ENCODE data around the gene KRTAP3-1. TPM values are rescaled to one million over a fixed set of nuclear protein-coding genes. Genes with fewer than 3 reads are reported as not detected.

KRTAP3-1 gene
- total and polyA plus RNA-seq, 2 donors (not counting 3 experiments of a cell fraction or from before 2014, with no cell fraction given), result not detected

DNA sequence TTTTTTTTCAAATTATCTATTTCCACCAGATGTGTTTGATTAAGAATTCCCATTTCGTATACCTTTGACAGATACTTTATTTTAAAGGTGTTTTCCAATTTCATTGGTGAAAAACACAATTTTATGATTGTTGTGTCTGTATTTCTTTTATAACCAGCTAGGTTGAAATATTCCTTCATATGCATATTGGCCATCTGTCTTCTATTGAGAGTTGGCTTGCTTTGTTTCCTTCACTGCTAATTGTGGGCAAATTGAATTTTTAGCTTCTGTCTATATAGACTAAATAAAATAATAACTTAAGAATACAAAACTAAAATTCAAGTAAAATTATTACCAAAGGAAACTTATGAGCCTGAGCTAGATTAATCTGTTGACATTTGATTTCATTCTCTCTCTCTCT lies 13.8 kb downstream of the KRTAP3-1 start:
- Histone ChIP-seq H3K27ac (ENCODE audit: insufficient read depth, low read depth, low read length) (no peak overlapping the region), H4K20me1 (replicated peaks; ENCODE audit: control insufficient read depth, extremely low read depth, insufficient read depth, low read length) (no peaks in the 10 kb centered on the region), H3K4me3 (replicated peaks in 1 of 3; ENCODE audit: insufficient read depth in 1 of 3, low read depth in 1 of 3, low read length in 3 of 3) (no peak overlapping the region), H2AFZ (ENCODE audit: low read depth, low read length) (no peak overlapping the region), H3K4me2 (ENCODE audit: insufficient read depth, low read length) (no peak overlapping the region), H3K9me3 (replicated peaks; ENCODE audit: control insufficient read depth, insufficient read depth, low read length) (no peaks in the 10 kb centered on the region), H3K36me3 (ENCODE audit: control insufficient read depth in 2 of 2, extremely low read depth in 1 of 2, insufficient read depth in 2 of 2, low read length in 2 of 2) (no peaks in the 10 kb centered on the region), H3K9me1 (replicated peaks; ENCODE audit: control insufficient read depth, extremely low read depth, insufficient read depth, low read length) (no peaks in the 10 kb centered on the region), H3K4me1 (ENCODE audit: control insufficient read depth, extremely low read depth, insufficient read depth, low read length) (no peaks in the 10 kb centered on the region), H3K9ac (replicated peaks; ENCODE audit: extremely low read depth, insufficient read depth, low read length) (no peak overlapping the region), H3K79me2 (ENCODE audit: control insufficient read depth, insufficient read depth, low read length) (no peaks in the 10 kb centered on the region), H3K27me3 (ENCODE audit: control insufficient read depth in 2 of 2, insufficient read depth in 2 of 2, low read length in 2 of 2) (peaks cover 2 to 3% of the 10 kb centered on the region in 2 experiments)
- TF ChIP-seq MYC (IDR thresholded peaks at IDR 0.05; ENCODE audit: low read depth, low read length) (no peak), POLR2AphosphoS5 (IDR thresholded peaks at IDR 0.05; ENCODE audit: insufficient read depth, low read depth, low read length) (no peak)
- intact Hi-C loops (cut with micrococcal nuclease) (no loop called here), dilution Hi-C loops (cut with MboI; ENCODE audit: extremely low pct_ligation_motif_present, low sequenced_read_pairs) (no loop called here)
- FAIRE-seq (no peak), DNase-seq (ENCODE audit: low read depth, low spot score) (no peak)
- ChIA-PET POLR2A (no interaction called here), CTCF (no interaction called here)
- BruUV-seq (replicated peaks), result no TSS peak

DNA sequence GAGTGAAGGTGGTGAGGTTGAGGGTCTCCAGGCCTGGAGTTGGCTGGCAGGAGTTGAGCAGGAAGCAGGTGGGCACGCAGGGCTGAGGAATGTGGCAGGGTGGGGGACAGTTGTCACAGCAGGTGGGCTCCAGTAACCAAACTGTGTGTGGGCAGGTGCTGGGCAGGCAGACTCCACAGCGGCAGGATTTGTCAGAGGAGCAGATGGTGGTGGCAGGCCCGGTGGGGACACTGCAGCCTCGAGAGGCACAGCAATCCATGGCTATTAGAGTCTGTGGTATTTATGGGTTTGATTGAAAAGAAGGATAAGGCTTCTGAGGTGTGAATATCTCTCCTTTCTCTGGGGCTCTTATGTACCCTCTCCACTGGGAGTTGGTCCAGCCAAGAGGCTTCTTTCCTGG lies 15.1 kb downstream of the KRTAP3-1 start, which contains the start of gene KRTAP3-3:
Gene KRTAP3-3 (minus strand): TSS at position 326 of the 400 bp plus-strand sequence. CDS start 67 bp downstream, at position 259.
- no TSS peak for BruUV-seq (replicated peaks)

More for the DNA sequence above, 15.1 kb downstream of the KRTAP3-1 start, which contains the start of gene KRTAP3-3:
- no peaks in the 10 kb centered on the region for H3K79me2 ChIP-seq (ENCODE audit: control insufficient read depth, insufficient read depth, low read length)
- H3K27ac ChIP-seq (ENCODE audit: insufficient read depth, low read depth, low read length), result no peak within 1 kb of the TSS
- H2AFZ ChIP-seq (ENCODE audit: low read depth, low read length), result no peak within 1 kb of the TSS
- H3K27me3 ChIP-seq (ENCODE audit: control insufficient read depth in 2 of 2, insufficient read depth in 2 of 2, low read length in 2 of 2), result peaks cover 2 to 3% of the 10 kb centered on the region in 2 experiments
- no peaks in the 10 kb centered on the region for H3K9me3 ChIP-seq (replicated peaks; ENCODE audit: control insufficient read depth, insufficient read depth, low read length)
- TF ChIP-seq GATA2 (IDR thresholded peaks at IDR 0.05; ENCODE audit: insufficient read depth, insufficient read length, low read depth, low read length), result no peak
- TF ChIP-seq, protein P1, sequence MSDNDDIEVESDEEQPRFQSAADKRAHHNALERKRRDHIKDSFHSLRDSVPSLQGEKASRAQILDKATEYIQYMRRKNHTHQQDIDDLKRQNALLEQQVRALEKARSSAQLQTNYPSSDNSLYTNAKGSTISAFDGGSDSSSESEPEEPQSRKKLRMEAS (IDR thresholded peaks at IDR 0.05; ENCODE audit: insufficient read depth, insufficient read length), result no peak
- TF ChIP-seq POLR2A (IDR thresholded peaks at IDR 0.05; ENCODE audit: low read depth, low read length), result no peak
- no peak for TF ChIP-seq JUN (IDR thresholded peaks at IDR 0.05; ENCODE audit: borderline replicate concordance, insufficient read depth, insufficient read length, low read depth)
- no peak for TF ChIP-seq MYC (IDR thresholded peaks at IDR 0.05; ENCODE audit: low read depth, low read length)
- no peak for TF ChIP-seq FOS (IDR thresholded peaks at IDR 0.05; ENCODE audit: borderline replicate concordance, insufficient read depth, low read length)
- TF ChIP-seq POLR2AphosphoS5 (IDR thresholded peaks at IDR 0.05; ENCODE audit: insufficient read depth, low read depth, low read length), result no peak
- TF ChIP-seq EZH2 (IDR thresholded peaks at IDR 0.05; ENCODE audit: borderline replicate concordance, low read depth, low read length, severe bottlenecking), result no peak
- TF ChIP-seq, protein P2, sequence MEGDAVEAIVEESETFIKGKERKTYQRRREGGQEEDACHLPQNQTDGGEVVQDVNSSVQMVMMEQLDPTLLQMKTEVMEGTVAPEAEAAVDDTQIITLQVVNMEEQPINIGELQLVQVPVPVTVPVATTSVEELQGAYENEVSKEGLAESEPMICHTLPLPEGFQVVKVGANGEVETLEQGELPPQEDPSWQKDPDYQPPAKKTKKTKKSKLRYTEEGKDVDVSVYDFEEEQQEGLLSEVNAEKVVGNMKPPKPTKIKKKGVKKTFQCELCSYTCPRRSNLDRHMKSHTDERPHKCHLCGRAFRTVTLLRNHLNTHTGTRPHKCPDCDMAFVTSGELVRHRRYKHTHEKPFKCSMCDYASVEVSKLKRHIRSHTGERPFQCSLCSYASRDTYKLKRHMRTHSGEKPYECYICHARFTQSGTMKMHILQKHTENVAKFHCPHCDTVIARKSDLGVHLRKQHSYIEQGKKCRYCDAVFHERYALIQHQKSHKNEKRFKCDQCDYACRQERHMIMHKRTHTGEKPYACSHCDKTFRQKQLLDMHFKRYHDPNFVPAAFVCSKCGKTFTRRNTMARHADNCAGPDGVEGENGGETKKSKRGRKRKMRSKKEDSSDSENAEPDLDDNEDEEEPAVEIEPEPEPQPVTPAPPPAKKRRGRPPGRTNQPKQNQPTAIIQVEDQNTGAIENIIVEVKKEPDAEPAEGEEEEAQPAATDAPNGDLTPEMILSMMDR (IDR thresholded peaks at IDR 0.05; ENCODE audit: extremely low read depth in 1 of 2, insufficient read depth in 1 of 2, low read depth in 1 of 2, low read length in 2 of 2), result no peak
- no peak for FAIRE-seq
- no peak within 1 kb of the TSS for H3K9ac ChIP-seq (replicated peaks; ENCODE audit: extremely low read depth, insufficient read depth, low read length)
- intact Hi-C loops (cut with micrococcal nuclease) (no loop called here), dilution Hi-C loops (cut with MboI; ENCODE audit: extremely low pct_ligation_motif_present, low sequenced_read_pairs) (no loop called here)
- CTCF ChIA-PET, result interaction anchor here (1.4 kb wide), 1 partner anchor 30 kb away, joined by 3 read pairs; no protein-coding TSS in a partner anchor
- H3K9me1 ChIP-seq (replicated peaks; ENCODE audit: control insufficient read depth, extremely low read depth, insufficient read depth, low read length), result no peaks in the 10 kb centered on the region
- no peak within 1 kb of the TSS for H3K4me2 ChIP-seq (ENCODE audit: insufficient read depth, low read length)
- no peak within 1 kb of the TSS for H3K4me3 ChIP-seq (replicated peaks in 1 of 3; ENCODE audit: insufficient read depth in 1 of 3, low read depth in 1 of 3, low read length in 3 of 3)
- no peaks in the 10 kb centered on the region for H3K4me1 ChIP-seq (ENCODE audit: control insufficient read depth, extremely low read depth, insufficient read depth, low read length)
- DNase-seq (ENCODE audit: low read depth, low spot score), result no peak
- POLR2A ChIA-PET, result no interaction called here
- H3K36me3 ChIP-seq (ENCODE audit: control insufficient read depth in 2 of 2, extremely low read depth in 1 of 2, insufficient read depth in 2 of 2, low read length in 2 of 2), result no peaks in the 10 kb centered on the region
- H4K20me1 ChIP-seq (replicated peaks; ENCODE audit: control insufficient read depth, extremely low read depth, insufficient read depth, low read length), result no peaks in the 10 kb centered on the region
